GM19193 (cell line): ENCODE results near the gene ANKS1B.

Experiments used
- POLR2A ChIP-seq: IDR thresholded peaks from 4 replicates; pipeline ENCODE4 v1.6.1; 2011; ENCODE audit not compliant: insufficient read depth, insufficient read length; ENCODE audit errors: extremely low read depth

The ANKS1B gene

DNA sequence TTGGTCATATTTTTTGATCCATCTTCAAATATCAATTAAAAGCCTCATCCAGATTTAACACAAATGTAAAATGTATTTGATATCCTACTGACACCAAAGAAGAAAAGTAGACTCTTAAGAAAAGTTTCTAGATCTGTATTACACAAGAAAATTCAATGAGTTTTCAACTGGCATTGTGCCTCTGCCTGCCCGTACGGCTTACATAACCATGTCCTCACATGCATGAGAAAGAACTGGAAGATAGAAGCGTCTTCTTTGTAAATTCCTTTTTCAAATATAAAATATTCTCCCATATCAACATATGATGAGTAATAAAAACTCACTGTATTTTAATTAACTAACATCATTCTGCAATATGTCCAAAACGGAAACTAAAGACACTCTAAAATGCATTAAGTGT lies 7.2 kb downstream of the ANKS1B start:
- TF ChIP-seq POLR2A = no peak

DNA sequence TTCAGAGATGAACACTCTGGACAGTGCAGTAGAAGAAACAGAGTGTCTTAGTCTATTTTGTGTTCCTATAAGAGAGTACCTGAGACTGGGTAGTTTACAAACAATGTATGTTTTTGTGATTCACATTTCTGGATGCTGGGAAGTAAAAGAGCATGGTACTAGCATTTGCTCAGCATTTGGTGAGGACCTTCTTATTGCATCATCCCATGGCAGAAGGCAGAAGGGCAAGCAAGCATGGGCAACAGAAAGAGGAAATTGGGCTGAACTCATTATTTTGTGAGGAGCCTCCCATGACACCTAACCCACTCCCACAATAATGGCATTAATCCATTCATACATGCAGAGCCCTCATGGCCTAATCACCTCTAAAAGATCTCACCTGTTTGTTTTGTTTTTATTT lies 8.0 kb downstream of the ANKS1B start:
- no peak for TF ChIP-seq POLR2A

DNA sequence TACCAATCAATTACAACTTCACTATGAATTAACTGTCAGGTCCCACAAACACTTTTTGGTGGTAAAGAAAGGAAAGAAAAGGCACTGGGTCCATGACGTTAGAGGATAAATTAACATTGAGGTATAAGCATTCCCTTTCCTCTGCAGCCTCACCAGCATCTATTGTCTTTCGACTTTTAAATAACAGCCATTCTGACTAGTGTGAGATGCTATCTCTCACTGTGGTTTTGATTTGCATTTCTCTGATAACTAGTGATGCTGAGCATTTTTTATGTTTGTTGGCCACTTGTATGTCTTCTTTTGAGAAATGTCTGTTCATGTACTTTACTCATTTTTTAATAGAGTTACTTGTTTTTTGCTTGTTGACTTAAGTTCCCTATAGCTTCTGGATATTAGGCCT lies 9.4 kb downstream of the ANKS1B start:
- no peak for TF ChIP-seq POLR2A

DNA sequence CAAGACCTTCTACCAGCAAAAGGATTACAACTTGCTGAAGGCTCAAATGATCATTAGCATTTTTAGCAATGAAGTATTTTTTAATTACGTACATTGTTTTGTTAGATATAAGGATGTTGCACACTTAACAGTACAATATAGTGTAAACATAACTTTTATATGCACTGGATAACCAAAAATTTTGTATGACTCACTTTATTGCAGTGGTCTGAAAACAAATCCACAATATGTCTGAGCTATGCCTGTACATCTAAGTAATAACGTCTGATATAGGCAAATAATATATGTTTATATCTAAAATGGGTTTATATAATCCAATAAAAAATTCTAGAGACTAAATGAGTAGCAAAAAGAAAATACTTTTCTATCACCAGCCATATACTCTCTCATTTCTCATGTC lies 10.6 kb downstream of the ANKS1B start:
- TF ChIP-seq POLR2A = no peak

DNA sequence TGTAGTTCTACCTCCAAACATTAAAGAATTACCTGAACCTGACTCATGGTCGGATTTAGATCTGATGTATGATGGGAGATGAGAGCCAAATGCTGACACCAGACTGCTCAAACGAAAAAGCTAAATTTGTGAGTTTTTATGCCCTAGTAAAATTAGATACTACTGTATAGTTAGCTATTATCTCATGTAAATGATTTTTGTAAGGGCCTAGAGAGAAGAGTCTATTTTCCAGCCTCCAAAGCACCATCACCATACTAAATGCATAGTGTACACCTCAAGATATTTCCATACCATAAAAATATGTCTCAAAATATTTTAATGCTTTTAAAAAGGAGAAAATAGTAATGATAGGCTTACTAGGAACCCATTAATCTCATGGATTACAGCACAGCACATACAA lies 18.3 kb downstream of the ANKS1B start:
- no peak for TF ChIP-seq POLR2A

DNA sequence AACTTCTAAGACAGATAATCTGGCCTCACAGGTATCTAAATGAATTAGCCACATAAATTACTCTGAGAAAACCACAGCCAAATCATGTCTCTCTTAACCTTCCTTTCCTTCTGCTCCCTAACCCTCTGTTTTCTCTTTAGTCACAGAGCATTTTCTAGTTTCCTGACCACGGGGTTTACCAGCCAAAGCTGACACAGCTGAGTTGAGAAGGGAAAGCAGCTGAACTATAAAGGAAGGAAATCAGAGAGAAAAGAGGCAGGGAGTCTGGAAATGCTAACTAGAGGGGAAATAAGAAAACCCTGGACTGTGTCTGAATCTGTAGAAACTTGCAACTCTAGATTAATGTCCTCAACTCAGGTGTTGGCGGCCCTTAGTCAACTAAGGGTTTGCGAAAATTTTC lies 24.4 kb downstream of the ANKS1B start:
- no peak for TF ChIP-seq POLR2A

DNA sequence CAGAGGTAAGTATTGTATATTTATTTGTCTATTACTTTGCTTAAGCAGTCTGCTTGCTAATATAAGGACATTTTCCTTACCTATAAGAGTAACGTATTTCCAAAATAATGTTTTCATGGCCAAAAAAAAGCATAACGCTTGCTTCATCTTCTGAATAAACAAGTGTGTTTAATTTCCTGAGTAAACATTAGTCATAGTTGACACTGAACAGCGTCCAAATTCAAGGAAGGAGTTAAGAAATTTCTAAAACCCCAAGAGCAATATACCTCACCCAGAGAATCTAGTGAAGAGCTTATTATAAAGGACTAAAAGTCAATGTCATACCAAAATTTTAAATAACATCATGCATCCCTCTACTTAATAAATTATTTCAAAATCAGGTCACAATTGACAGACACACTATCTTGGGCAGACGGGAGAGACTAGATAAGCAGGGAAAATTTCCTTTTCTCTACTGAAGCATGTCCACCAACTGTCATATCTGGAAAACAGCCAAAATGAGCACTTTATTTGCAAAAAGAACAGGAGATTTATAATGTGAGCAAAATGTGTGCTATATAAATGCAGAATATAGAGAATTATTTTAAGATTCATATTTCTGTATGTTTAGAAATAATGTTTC lies 25.1 kb downstream of the ANKS1B start:
- TF ChIP-seq POLR2A = no peak

DNA sequence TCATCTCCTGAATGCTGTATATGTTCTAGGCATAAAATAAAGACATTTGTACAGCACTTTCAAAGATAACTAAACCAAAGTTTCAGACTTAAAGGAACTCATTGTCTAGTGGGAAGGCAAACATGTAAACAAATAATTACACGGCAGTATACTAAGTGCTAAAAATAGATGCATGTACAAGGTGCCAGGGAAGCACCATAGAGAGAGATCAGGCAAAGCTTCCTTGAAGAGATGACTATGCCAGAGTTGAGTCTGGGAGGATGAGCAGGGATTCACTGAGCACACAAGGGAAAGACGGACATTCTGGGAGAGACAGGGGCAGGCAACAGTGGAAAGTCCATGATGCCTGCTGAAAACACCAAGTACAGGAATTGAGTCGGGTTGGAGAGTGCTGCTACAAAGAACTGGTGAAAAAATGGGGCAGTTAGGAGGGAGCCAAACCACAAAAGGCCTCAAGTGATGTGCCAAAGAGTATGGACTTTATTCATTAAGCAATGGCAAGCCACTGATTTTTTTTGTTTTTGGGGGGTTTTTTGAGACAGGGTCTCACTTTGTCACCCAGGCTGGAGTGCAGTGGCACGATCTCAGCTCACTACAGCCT lies 26.8 kb downstream of the ANKS1B start:
- no peak for TF ChIP-seq POLR2A

DNA sequence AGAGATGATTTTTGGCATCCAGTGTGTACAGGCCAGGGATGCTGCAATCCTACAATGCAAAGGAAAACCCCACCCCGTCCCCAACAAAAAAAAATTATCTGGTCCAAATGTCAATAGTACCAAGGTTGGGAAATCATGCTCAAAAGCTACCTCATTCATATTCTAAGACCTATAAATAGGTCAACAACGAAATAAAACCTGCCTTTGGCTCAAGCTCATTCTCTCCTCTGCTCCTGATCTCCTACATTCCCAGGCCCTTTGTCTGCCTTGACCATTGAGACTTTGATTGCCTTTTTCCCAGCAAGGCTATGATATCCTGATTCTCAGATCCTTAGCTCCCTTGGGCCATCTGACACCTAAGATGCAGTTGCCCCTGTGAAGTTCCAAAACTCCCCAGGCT lies 30.0 kb downstream of the ANKS1B start:
- TF ChIP-seq POLR2A = no peak

DNA sequence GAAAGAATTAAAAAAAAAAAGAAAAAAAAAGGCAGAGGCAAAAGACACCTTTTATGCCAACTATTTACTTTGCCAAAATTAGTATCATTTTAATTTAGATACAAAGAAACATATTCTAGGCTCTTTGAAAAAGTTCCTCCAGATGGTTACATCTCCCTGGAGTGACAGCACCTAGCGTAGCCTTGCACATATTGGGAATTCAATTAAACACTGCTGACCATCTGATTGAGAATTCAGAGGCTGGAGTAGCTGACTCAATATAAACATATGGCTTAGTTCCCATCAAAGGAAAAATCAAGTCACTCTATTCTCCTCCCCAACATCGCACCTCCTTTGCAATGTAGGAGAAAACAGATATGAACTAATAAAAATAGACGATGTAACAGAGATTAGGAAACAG lies 36.4 kb downstream of the ANKS1B start:
- TF ChIP-seq POLR2A = no peak

DNA sequence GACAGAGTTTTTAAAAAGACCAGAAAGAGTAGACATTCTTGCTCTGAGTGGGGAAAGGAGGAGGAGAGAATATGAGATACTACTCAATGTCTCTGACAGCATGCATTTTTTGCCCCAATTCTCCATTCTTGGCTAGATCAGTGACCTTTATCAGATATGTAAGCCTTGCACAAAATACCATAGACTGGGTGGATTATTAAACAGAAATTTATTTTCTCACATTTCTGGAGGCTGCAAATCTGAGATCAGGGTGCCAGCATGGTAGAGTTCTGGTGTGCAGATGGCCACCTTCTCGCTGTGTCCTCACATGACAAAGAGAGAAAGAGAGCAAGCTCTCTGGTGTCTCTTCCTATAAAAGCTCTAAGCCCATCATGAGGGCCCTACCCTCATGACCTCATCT lies 38.6 kb downstream of the ANKS1B start:
- no peak for TF ChIP-seq POLR2A

DNA sequence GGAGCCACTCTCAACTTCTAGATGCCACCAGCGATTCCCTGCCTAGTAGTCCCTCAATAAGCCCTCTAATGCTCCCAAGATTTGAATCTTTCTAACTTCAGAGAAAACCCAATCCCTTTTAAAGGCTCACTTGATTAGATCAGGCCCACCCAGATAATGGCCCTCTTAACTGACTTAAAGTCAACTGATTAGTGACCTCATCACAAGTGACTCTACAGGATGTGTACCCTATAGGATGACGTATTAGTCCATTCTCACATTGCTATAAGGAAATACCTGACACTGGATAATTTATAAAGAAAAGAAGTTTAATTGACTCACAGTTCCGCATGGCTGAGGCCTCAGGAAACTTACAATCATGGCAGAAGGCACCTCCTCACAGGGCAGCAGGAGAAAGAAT lies 49.1 kb downstream of the ANKS1B start:
- no peak for TF ChIP-seq POLR2A

DNA sequence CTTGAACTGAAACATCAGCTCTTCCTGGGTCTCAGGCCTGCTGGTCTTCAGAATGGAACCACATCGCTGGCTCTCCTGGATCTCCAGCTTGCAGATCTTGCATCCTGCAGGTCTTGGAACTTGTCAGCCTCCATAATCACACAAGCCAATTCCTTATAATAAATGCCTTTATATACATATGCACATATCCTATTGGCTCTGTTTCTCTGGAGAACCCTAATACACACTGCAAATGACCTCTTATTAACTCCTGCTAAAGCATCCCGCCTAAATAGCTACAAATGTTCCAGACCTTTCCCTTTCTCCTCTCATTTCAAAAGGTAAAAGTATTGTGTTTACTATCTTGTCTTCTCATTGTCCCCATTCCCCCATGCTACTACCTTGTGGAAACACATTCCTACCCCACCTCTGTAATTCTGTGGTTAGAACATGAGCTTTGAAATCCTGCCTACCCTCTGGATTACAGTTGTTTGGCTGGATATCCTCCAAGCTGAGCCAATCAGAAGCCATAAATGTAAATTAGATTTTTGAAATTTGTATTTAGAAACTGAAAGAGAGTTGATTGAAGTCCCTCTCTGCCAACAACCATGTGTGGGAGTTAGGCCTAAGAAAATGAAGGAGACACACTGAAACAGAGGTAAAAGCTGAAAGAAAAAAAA lies 58.1 kb downstream of the ANKS1B start:
- no peak for TF ChIP-seq POLR2A

DNA sequence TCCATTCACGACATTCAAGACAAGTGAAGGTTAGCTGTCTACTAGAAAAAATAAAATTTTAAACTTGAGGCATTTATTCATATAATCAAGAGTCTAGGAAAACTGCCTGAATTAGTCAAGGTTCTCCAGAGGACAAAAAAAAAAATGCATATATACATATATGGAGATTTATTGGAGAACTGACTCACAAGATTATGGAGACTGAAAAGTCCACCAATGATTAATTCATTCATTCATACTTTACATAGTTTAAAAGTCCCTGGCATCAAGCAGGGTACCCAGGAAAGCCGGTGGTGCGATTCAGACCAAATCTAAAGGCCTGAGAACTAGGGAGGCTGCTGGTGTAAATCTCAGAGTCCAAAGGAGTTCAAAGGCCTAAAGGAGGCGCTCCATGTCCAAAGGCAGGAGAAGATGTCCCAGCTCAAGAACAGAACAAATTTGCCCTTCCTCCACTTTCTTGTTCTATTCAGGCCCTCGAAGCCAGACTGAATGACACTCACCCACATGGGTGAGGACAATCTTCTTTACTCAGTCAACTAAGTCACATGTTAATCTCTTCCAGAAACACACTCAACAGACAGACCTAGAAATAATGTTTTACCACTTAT lies 64.3 kb downstream of the ANKS1B start:
- TF ChIP-seq POLR2A = no peak

DNA sequence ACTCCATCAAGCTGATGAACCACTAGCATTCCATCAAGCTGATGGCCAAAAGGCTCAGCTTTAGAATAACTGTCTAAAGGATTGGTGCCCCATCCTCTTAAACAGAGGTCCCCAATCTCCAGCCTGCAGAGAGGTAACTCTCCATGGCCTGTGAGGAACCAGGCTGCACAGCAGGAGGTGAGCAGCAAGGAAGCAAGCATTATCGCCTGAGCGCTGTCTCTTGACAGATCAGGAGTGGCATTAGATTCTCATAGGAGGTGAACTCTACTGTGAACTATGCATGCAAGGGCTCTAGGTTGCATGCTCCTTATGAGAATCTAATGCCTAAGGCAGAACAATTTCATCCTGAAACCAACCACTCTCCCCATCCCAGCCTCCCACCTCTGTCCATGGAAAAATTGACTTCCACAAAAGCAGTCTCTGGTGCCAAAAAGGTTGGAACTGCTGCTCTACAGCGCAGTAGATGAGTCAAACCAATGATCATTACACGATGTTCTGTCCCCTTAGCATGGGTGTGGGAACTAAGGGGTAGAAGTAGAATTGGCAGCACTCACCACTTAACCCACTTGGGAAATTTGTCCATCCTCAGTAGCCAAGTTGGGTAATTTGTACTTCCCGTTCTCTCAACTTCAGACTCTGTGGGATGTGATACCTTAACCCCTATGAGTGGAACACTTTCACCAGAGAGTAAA lies 66.9 kb downstream of the ANKS1B start:
- no peak for TF ChIP-seq POLR2A

DNA sequence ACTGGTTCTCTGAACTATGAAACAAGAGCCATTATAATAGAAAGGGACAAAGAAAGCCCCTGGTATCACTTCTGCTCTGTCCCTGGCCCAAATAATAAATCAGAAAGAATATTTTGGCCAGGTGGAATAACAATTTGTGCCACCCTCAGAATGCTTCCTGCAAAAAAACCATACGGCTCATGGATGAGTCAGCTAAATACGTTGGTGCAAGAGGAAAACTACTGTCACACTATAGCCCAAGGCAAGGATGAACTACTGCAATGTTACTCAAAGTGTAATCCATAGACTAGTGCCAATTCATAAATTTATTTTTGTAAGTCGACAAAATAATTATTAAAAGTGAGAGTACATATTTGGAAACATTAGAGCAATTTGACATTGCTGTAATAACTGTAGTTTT lies 68.2 kb downstream of the ANKS1B start:
- TF ChIP-seq POLR2A = no peak
